H9 (cell line): ENCODE results near the gene KCTD18. TPM values are rescaled to one million over a fixed set of nuclear protein-coding genes. Genes with fewer than 3 reads are reported as not detected.

Experiments used
- DNase-seq: peaks from one replicate; pipeline ENCODE4 v3.0.0-alpha.2; 2017
- H2AFZ ChIP-seq: one replicate; pipeline ENCODE4 v1.6.1; 2013; ENCODE audit warnings: mild to moderate bottlenecking, low read length, control low read depth, moderate library complexity
- H2AK5ac ChIP-seq: 2 replicates; pipeline ENCODE4 v1.6.1; 2013; ENCODE audit warnings: low read length, control low read depth, mixed read lengths; ENCODE audit not compliant: insufficient read length
- H2BK120ac ChIP-seq: one replicate; pipeline ENCODE4 v1.6.1; 2013; ENCODE audit warnings: low read depth, mild to moderate bottlenecking, low read length, control low read depth, inconsistent platforms; ENCODE audit not compliant: poor library complexity, severe bottlenecking
- H2BK12ac ChIP-seq: 2 replicates; pipeline ENCODE4 v1.6.1; 2013; ENCODE audit warnings: low read length, control low read depth, mixed read lengths, low read depth; ENCODE audit not compliant: insufficient read length
- H2BK15ac ChIP-seq: 2 replicates; pipeline ENCODE4 v1.6.1; 2013; ENCODE audit warnings: low read depth, low read length, control low read depth
- H2BK20ac ChIP-seq: one replicate; pipeline ENCODE4 v1.6.1; 2013; ENCODE audit warnings: low read depth, mild to moderate bottlenecking, low read length, control low read depth, inconsistent platforms; ENCODE audit not compliant: poor library complexity, severe bottlenecking
- H2BK5ac ChIP-seq: 2 replicates; pipeline ENCODE4 v1.6.1; 2013; ENCODE audit warnings: low read length, control low read depth, mixed read lengths; ENCODE audit not compliant: insufficient read length
- H3K14ac ChIP-seq: 2 replicates; pipeline ENCODE4 v1.6.1; 2013; ENCODE audit warnings: low read length, control low read depth; ENCODE audit not compliant: insufficient read depth
- H3K18ac ChIP-seq: 2 replicates; pipeline ENCODE4 v1.6.1; 2013; ENCODE audit warnings: low read depth, mild to moderate bottlenecking, mixed read lengths, low read length, control low read depth; ENCODE audit not compliant: insufficient read length
- H3K23ac ChIP-seq: 2 replicates; pipeline ENCODE4 v1.6.1; 2013; ENCODE audit warnings: low read length, control low read depth, mixed read lengths, low read depth; ENCODE audit not compliant: insufficient read length
- H3K23me2 ChIP-seq: 2 replicates; pipeline ENCODE4 v1.6.1; 2013; ENCODE audit warnings: low read depth, mild to moderate bottlenecking, mixed read lengths, low read length, control low read depth; ENCODE audit not compliant: insufficient read length, poor library complexity, severe bottlenecking
- H3K27ac ChIP-seq: 2 replicates; pipeline ENCODE4 v1.5.1; 2013; ENCODE audit warnings: low read length, control low read depth, mixed read lengths, low read depth; ENCODE audit not compliant: insufficient read length
- H3K27me3 ChIP-seq: 2 replicates; pipeline ENCODE4 v1.6.1; 2013; ENCODE audit warnings: low read length, control low read depth, inconsistent platforms; ENCODE audit not compliant: insufficient read depth
- H3K4ac ChIP-seq: 2 replicates; pipeline ENCODE4 v1.6.1; 2013; ENCODE audit warnings: low read depth, mild to moderate bottlenecking, control low read depth, inconsistent platforms, low read length, moderate library complexity
- H3K4me1 ChIP-seq: 2 replicates; pipeline ENCODE4 v1.6.1; 2013; ENCODE audit warnings: low read length, control low read depth, inconsistent platforms; ENCODE audit not compliant: insufficient read depth
- H3K4me2 ChIP-seq: 2 replicates; pipeline ENCODE4 v1.6.1; 2013; ENCODE audit warnings: low read length, control low read depth, mixed read lengths; ENCODE audit not compliant: insufficient read length, insufficient read depth
- H3K56ac ChIP-seq: 2 replicates; pipeline ENCODE4 v1.6.1; 2013; ENCODE audit warnings: low read depth, mild to moderate bottlenecking, mixed read lengths, low read length, control low read depth; ENCODE audit not compliant: insufficient read length
- H3K79me1 ChIP-seq: 2 replicates; pipeline ENCODE4 v1.6.1; 2013; ENCODE audit warnings: low read depth, mild to moderate bottlenecking, moderate library complexity, low read length, control low read depth, inconsistent platforms; ENCODE audit not compliant: insufficient read depth, poor library complexity, severe bottlenecking
- H3K79me2 ChIP-seq: 2 replicates; pipeline ENCODE4 v1.6.1; 2013; ENCODE audit warnings: low read length, control low read depth, inconsistent platforms; ENCODE audit not compliant: insufficient read depth
- H3K9ac ChIP-seq: 2 replicates; pipeline ENCODE4 v1.6.1; 2013; ENCODE audit warnings: low read length, control low read depth, mixed read lengths; ENCODE audit not compliant: insufficient read length; ENCODE audit errors: extremely low read depth
- H3K9me3 ChIP-seq: one replicate; pipeline ENCODE4 v1.6.1; 2013; ENCODE audit warnings: low read depth, low read length, inconsistent platforms; ENCODE audit not compliant: control insufficient read depth
- H3T11ph ChIP-seq: one replicate; pipeline ENCODE4 v1.6.1; 2013; ENCODE audit warnings: mild to moderate bottlenecking, low read length, control low read depth, inconsistent platforms
- H4K20me1 ChIP-seq: one replicate; pipeline ENCODE4 v1.6.1; 2013; ENCODE audit not compliant: control insufficient read depth, insufficient read length, insufficient read depth
- H4K5ac ChIP-seq: 2 replicates; pipeline ENCODE4 v1.6.1; 2013; ENCODE audit warnings: low read depth, mild to moderate bottlenecking, mixed read lengths, low read length, control low read depth; ENCODE audit not compliant: insufficient read length
- H4K8ac ChIP-seq: replicated peaks from 2 replicates; pipeline ENCODE4 v1.6.1; 2013; ENCODE audit warnings: low read length, control low read depth, mixed read lengths, low read depth; ENCODE audit not compliant: insufficient read length
- H4K91ac ChIP-seq: 2 replicates; pipeline ENCODE4 v1.6.1; 2013; ENCODE audit warnings: low read depth, mild to moderate bottlenecking, moderate library complexity, mixed read lengths, low read length, control low read depth; ENCODE audit not compliant: insufficient read length
- H3K27ac Mint-ChIP-seq, 3 experiments: 2 replicates in 2 of 3; 3 replicates in 1 of 3; pipeline ENCODE4 v1.8.0; 2020 to 2021; ENCODE audit warnings: mixed read lengths in 3 of 3, mild to moderate bottlenecking in 1 of 3, moderate library complexity in 1 of 3
- H3K27me3 Mint-ChIP-seq: 2 replicates; pipeline ENCODE4 v1.8.0; 2021; ENCODE audit warnings: low read depth, mild to moderate bottlenecking, moderate library complexity, mixed read lengths
- H3K36me3 Mint-ChIP-seq, 3 experiments: 2 replicates in 2 of 3; 3 replicates in 1 of 3; pipeline ENCODE4 v1.8.0; 2020 to 2021; ENCODE audit warnings: low read depth in 3 of 3, mixed read lengths in 3 of 3; ENCODE audit not compliant: insufficient read depth in 1 of 3
- H3K4me1 Mint-ChIP-seq, 2 experiments: 2 replicates each; pipeline ENCODE4 v1.8.0; 2020; ENCODE audit warnings: mixed read lengths in 2 of 2
- H3K4me3 Mint-ChIP-seq, 2 experiments: 2 replicates in 1 of 2; 3 replicates in 1 of 2; pipeline ENCODE4 v1.8.0; 2020 to 2021; ENCODE audit warnings: mild to moderate bottlenecking in 2 of 2, mixed read lengths in 2 of 2, moderate library complexity in 1 of 2
- H3K9me3 Mint-ChIP-seq, 2 experiments: 2 replicates in 1 of 2; 3 replicates in 1 of 2; pipeline ENCODE4 v1.8.0; 2020; ENCODE audit warnings: mild to moderate bottlenecking in 2 of 2, mixed read lengths in 2 of 2, moderate library complexity in 1 of 2
- CTCF ChIP-seq: fragments of 200-600 bp; sonication (generic); conservative IDR thresholded peaks from 3 replicates; pipeline ENCODE4 v1.8.0; 2021; ENCODE audit warnings: antibody characterized with exemption, mild to moderate bottlenecking
- WGBS: extraction: QIAGEN DNeasy Blood & Tissue Kit; methylation state at CpG from one replicate; pipeline ENCODE4 v1.1.7; 2013; ENCODE audit warnings: missing lambda C conversion rate, low lambda C conversion rate, mixed read lengths; ENCODE audit not compliant: insufficient read length; ENCODE audit errors: extremely low coverage; 5-methylcytosine and 5-hydroxymethylcytosine counted together
- total RNA-seq: library from RNA; stranded (reverse); gene quantifications from 2 replicates; pipeline ENCODE4 v1.2.1, GENCODE V29; 2021

Gene KCTD18
- total RNA-seq, 1 experiment from 2014 or later = 4.9 TPM

GRCh38 chr2:200509235-200509611 is 645 bp downstream of the KCTD18 start:
- H3K23me2 ChIP-seq = peaks cover 5% of the 10 kb centered on the region
- no peak overlapping the region for H2BK12ac ChIP-seq
- H3K56ac ChIP-seq = no peak overlapping the region
- peaks cover 11 to 13% of the 10 kb centered on the region in 2 experiments for H3K4me1 Mint-ChIP-seq
- H2BK5ac ChIP-seq = no peak overlapping the region
- no peak overlapping the region for H4K91ac ChIP-seq
- no peak overlapping the region for H3K27ac ChIP-seq
- no peaks in the 10 kb centered on the region; a peak in 2 of 7 replicates for H3K36me3 Mint-ChIP-seq
- H3K79me1 ChIP-seq = no peaks in the 10 kb centered on the region
- H2BK120ac ChIP-seq = no peak overlapping the region
- DNase-seq = no peak
- no peaks in the 10 kb centered on the region for H3K27me3 Mint-ChIP-seq
- peak overlapping the region; percentile 73 for H3K9ac ChIP-seq
- H3K9me3 ChIP-seq = no peaks in the 10 kb centered on the region
- TF ChIP-seq CTCF = no peak
- no peak overlapping the region for H3K23ac ChIP-seq
- peak overlapping the region; percentile 82 to 84 for H3K4me3 Mint-ChIP-seq
- no peak overlapping the region for H2BK20ac ChIP-seq
- no peak overlapping the region for H2BK15ac ChIP-seq
- H3K4me1 ChIP-seq = no peaks in the 10 kb centered on the region; the same call in 1 of the 2 replicates
- no peak overlapping the region for H2AK5ac ChIP-seq
- H3K27me3 ChIP-seq = no peaks in the 10 kb centered on the region
- no peak overlapping the region for H4K5ac ChIP-seq
- WGBS = no CpG with 5 or more reads among the region's 8 CpGs
- no peaks in the 10 kb centered on the region for H3K79me2 ChIP-seq
- no peak overlapping the region for H4K8ac ChIP-seq
- H3T11ph ChIP-seq = no peak overlapping the region
- H3K4me2 ChIP-seq = peak overlapping the region; percentile 64
- peak overlapping the region; percentile 66 for H3K14ac ChIP-seq
- H2AFZ ChIP-seq = no peak overlapping the region
- H4K20me1 ChIP-seq = no peaks in the 10 kb centered on the region
- no peak overlapping the region for H3K18ac ChIP-seq
- peak overlapping the region in 1 of 3 experiments; percentile 72; a peak in 3 of 7 replicates for H3K27ac Mint-ChIP-seq
- H3K9me3 Mint-ChIP-seq = no peaks in the 10 kb centered on the region
- H3K4ac ChIP-seq = no peak overlapping the region
